NCI-H526 treated with DMSO at 0.1 percent for 48 hours (cell line): Measurements from ENCODE around the gene CFHR1.
"Not testable (repeated sequence)": the region's sequence is repeated elsewhere in the genome, so short reads cannot be mapped to it uniquely, and the experiment has no call there.

Experiments used
- DNase-seq: peaks from one replicate; lab custom pipeline; 2025; lab: John Stamatoyannopoulos, UW

Gene CFHR1

GRCh38 chr1:196819531-196819930 is at the start of gene CFHR1:
Gene CFHR1, plus strand, starts transcription at chr1:196819731. Its CDS starts 114 bp downstream, at chr1:196819845.
- DNase-seq: not testable (repeated sequence)

GRCh38 chr1:196769823-196770222 is 49.7 kb upstream of the CFHR1 start:
- DNase-seq: not testable (repeated sequence)

GRCh38 chr1:196773713-196774112 is 45.8 kb upstream of the CFHR1 start:
- DNase-seq: no peak

GRCh38 chr1:196774175-196774574 is 45.4 kb upstream of the CFHR1 start:
- no peak for DNase-seq

GRCh38 chr1:196774603-196775002 is 44.9 kb upstream of the CFHR1 start, which contains the start of gene CFHR3:
Gene CFHR3, plus strand, starts transcription at chr1:196774840. Its CDS starts 47 bp downstream, at chr1:196774887.
- no peak for DNase-seq

GRCh38 chr1:196777603-196778002 is 41.9 kb upstream of the CFHR1 start:
- no peak for DNase-seq

- no peak for DNase-seq
These were observed 40.4 kb upstream of the CFHR1 start for GRCh38 chr1:196779093-196779492.

GRCh38 chr1:196791252-196791651 is 28.3 kb upstream of the CFHR1 start:
- DNase-seq: not testable (repeated sequence)

GRCh38 chr1:196794103-196794502 is 25.4 kb upstream of the CFHR1 start:
- DNase-seq: not testable (repeated sequence)

GRCh38 chr1:196797891-196798290 is 21.6 kb upstream of the CFHR1 start:
- no peak for DNase-seq

GRCh38 chr1:196801920-196802319 is 17.6 kb upstream of the CFHR1 start:
- DNase-seq: not testable (repeated sequence)

- DNase-seq: no peak
These were observed 10.8 kb upstream of the CFHR1 start for GRCh38 chr1:196808529-196809235.

GRCh38 chr1:196817442-196817841 is 2.1 kb upstream of the CFHR1 start:
- DNase-seq: not testable (repeated sequence)

GRCh38 chr1:196827860-196828259 is 8.3 kb downstream of the CFHR1 start:
- peak; percentile 18 for DNase-seq

- DNase-seq: not testable (repeated sequence)
These were observed 30.3 kb downstream of the CFHR1 start for GRCh38 chr1:196849613-196850492.

- DNase-seq: no peak
These were observed 36.5 kb downstream of the CFHR1 start for GRCh38 chr1:196856053-196856452.

- no peak for DNase-seq
These were observed 37.7 kb downstream of the CFHR1 start for GRCh38 chr1:196857188-196857587.

- no peak for DNase-seq
These were observed 39.3 kb downstream of the CFHR1 start for GRCh38 chr1:196858811-196859210.

- no peak for DNase-seq
These were observed 40.9 kb downstream of the CFHR1 start for GRCh38 chr1:196860323-196860884.

GRCh38 chr1:196861429-196861828 is 41.9 kb downstream of the CFHR1 start:
- DNase-seq: no peak

GRCh38 chr1:196866974-196867373 is 47.4 kb downstream of the CFHR1 start:
- DNase-seq: no peak

- DNase-seq: no peak
These were observed 53.9 kb downstream of the CFHR1 start for GRCh38 chr1:196873385-196873784.

- DNase-seq: no peak
These were observed 56.4 kb downstream of the CFHR1 start for GRCh38 chr1:196875935-196876334.
